CD14-positive monocyte (primary cell): ENCODE data around the gene ARHGEF6. TPM values are rescaled to one million over a fixed set of nuclear protein-coding genes. Genes with fewer than 3 reads are reported as not detected.

Experiments used
- DNase-seq, 3 donors: peaks; one replicate each; pipeline ENCODE4 v3.0.0-alpha.2; 2011 to 2022
- H2AFZ ChIP-seq: 2 replicates; pipeline ENCODE4 v1.6.0; 2012; ENCODE audit warnings: mild to moderate bottlenecking, low read depth, low read length, inconsistent platforms; ENCODE audit not compliant: insufficient read depth, poor library complexity, severe bottlenecking
- H3K27ac ChIP-seq, 2 donors: 1 replicate in 1 of 2; 2 replicates in 1 of 2; pipeline ENCODE4 v1.5.1; 2012 to 2013; ENCODE audit warnings: low read length in 2 of 2, control low read depth in 1 of 2, inconsistent platforms in 1 of 2, low read depth in 1 of 2, mild to moderate bottlenecking in 1 of 2
- H3K27me3 ChIP-seq, 2 donors: one replicate each; pipeline versions ENCODE4 v1.6.0 to v1.6.1; 2011 to 2013; ENCODE audit warnings: low read length in 2 of 2; ENCODE audit not compliant: control insufficient read depth in 2 of 2, insufficient read depth in 2 of 2
- H3K36me3 ChIP-seq, 2 donors: replicated peaks in 1 of 2; 1 replicate in 1 of 2; 2 replicates in 1 of 2; pipeline versions ENCODE4 v1.5.1 to v1.6.1; 2012 to 2013; ENCODE audit warnings: low read length in 2 of 2, control low read depth in 1 of 2, inconsistent platforms in 1 of 2, mild to moderate bottlenecking in 1 of 2; ENCODE audit not compliant: insufficient read depth in 2 of 2, control insufficient read depth in 1 of 2
- H3K4me1 ChIP-seq, 2 donors: 1 replicate in 1 of 2; 2 replicates in 1 of 2; pipeline versions ENCODE4 v1.5.1 to v1.6.1; 2012 to 2013; ENCODE audit warnings: low read length in 2 of 2, control low read depth in 1 of 2, inconsistent platforms in 1 of 2, mild to moderate bottlenecking in 1 of 2, moderate library complexity in 1 of 2; ENCODE audit not compliant: insufficient read depth in 2 of 2, control insufficient read depth in 1 of 2
- H3K4me2 ChIP-seq: replicated peaks from 2 replicates; pipeline ENCODE3; 2012; ENCODE audit warnings: low read length, moderate library complexity, mild to moderate bottlenecking; ENCODE audit not compliant: poor library complexity, severe bottlenecking; ENCODE audit errors: extremely low read depth
- H3K4me3 ChIP-seq, 3 experiments: fragments of 200-600 bp in 1 of 3; sonication (generic) in 1 of 3; replicated peaks in 1 of 3; 1 replicate in 2 of 3; 2 replicates in 1 of 3; pipeline ENCODE4 v1.5.1; 2011 to 2013; ENCODE audit warnings: low read length in 3 of 3, mild to moderate bottlenecking in 3 of 3, control low read depth in 2 of 3, low read depth in 2 of 3, inconsistent platforms in 1 of 3, moderate library complexity in 1 of 3
- H3K79me2 ChIP-seq: 2 replicates; pipeline ENCODE4 v1.6.0; 2012; ENCODE audit warnings: mild to moderate bottlenecking, control low read depth, inconsistent platforms, low read length, moderate library complexity; ENCODE audit not compliant: insufficient read depth
- H3K9ac ChIP-seq: 2 replicates; pipeline ENCODE4 v1.6.0; 2017; ENCODE audit warnings: low read length, mild to moderate bottlenecking; ENCODE audit not compliant: insufficient read depth, poor library complexity, severe bottlenecking
- H3K9me3 ChIP-seq, 2 donors: replicated peaks in 1 of 2; 1 replicate in 1 of 2; 2 replicates in 1 of 2; pipeline versions ENCODE4 v1.5.1 to v1.6.1; 2012 to 2013; ENCODE audit warnings: low read length in 2 of 2, control low read depth in 1 of 2; ENCODE audit not compliant: control insufficient read depth in 1 of 2, insufficient read depth in 1 of 2
- H4K20me1 ChIP-seq: 2 replicates; pipeline ENCODE4 v1.6.0; 2012; ENCODE audit warnings: mild to moderate bottlenecking, low read length, control low read depth, moderate library complexity; ENCODE audit not compliant: insufficient read depth
- H3K27ac Mint-ChIP-seq, 7 donors: one replicate each; pipeline ENCODE4 v1.8.0; 2020; ENCODE audit warnings: mild to moderate bottlenecking in 7 of 7, mixed read lengths in 7 of 7, moderate library complexity in 6 of 7, inconsistent platforms in 2 of 7
- H3K27me3 Mint-ChIP-seq, 3 donors: one replicate each; pipeline ENCODE4 v1.8.0; 2021 to 2022; ENCODE audit warnings: low read depth in 3 of 3, mild to moderate bottlenecking in 3 of 3, mixed read lengths in 3 of 3, moderate library complexity in 3 of 3, inconsistent platforms in 1 of 3
- H3K36me3 Mint-ChIP-seq, 2 donors: one replicate each; pipeline ENCODE4 v1.8.0; 2020; ENCODE audit warnings: mixed read lengths in 2 of 2, inconsistent platforms in 1 of 2, mild to moderate bottlenecking in 1 of 2
- H3K4me1 Mint-ChIP-seq: one replicate; pipeline ENCODE4 v1.8.0; 2020; ENCODE audit warnings: mild to moderate bottlenecking, mixed read lengths
- H3K4me3 Mint-ChIP-seq, 2 donors: one replicate each; pipeline ENCODE4 v1.8.0; 2020; ENCODE audit warnings: mild to moderate bottlenecking in 2 of 2, mixed read lengths in 2 of 2, moderate library complexity in 1 of 2
- H3K9me3 Mint-ChIP-seq, 7 donors: one replicate each; pipeline ENCODE4 v1.8.0; 2020 to 2022; ENCODE audit warnings: mixed read lengths in 7 of 7, mild to moderate bottlenecking in 6 of 7, moderate library complexity in 6 of 7, inconsistent platforms in 2 of 7
- CTCF ChIP-seq: fragments of 200-600 bp; IDR thresholded peaks from one replicate; pipeline ENCODE4 v1.8.0; 2022; ENCODE audit warnings: antibody characterized with exemption, mild to moderate bottlenecking
- WGBS: methylation state at CpG from one replicate; pipeline ENCODE4 v1.1.5; 2013; ENCODE audit warnings: missing lambda C conversion rate; ENCODE audit not compliant: insufficient coverage; 5-methylcytosine and 5-hydroxymethylcytosine counted together
- intact Hi-C, 2 donors: fragments of 100-400 bp; cut with micrococcal nuclease; formaldehyde crosslinking; loops; one replicate each; pipeline versions ENCODE4 v1.15.0 to v1.15.1; 2023
- polyA minus RNA-seq: library from RNA; depleted of rRNA, polyadenylated mRNA; stranded (reverse); fragments of >200 nt; gene quantifications from 2 replicates; pipeline ENCODE4 v1.2.3, GENCODE V29; 2012
- polyA plus RNA-seq, 3 donors: library from polyadenylated mRNA; depleted of rRNA in 1 of 3; unstranded in 2 of 3; stranded (reverse) in 1 of 3; fragments of 300-500 nt in 2 of 3; fragments of >200 nt in 1 of 3; fragmentation: Illumina TruSeq in 2 of 3; gene quantifications; 1 replicate in 2 of 3; 2 replicates in 1 of 3; pipeline ENCODE4 v1.2.3, GENCODE V29; 2012 to 2021
- total RNA-seq, 12 experiments: library from RNA in 1 of 12; stranded (reverse) in 1 of 12; fragments of 120-200 nt in 1 of 12; gene quantifications; one replicate each; pipeline ENCODE4 v1.2.4 and lab custom pipeline; 2013 to 2026; ENCODE audit warnings: mixed read lengths in 6 of 12, inconsistent platforms in 1 of 12

Gene ARHGEF6
- total RNA-seq (2013): 100 TPM
- polyA plus RNA-seq: 10 to 100 TPM; 51.4 to 79.2 (median 57.0) TPM
- 35.1 and 60.3 TPM in 2 replicates for polyA minus RNA-seq
- 11.5 to 188 (median 114) reads per million in 11 experiments for total RNA-seq (lab: John Stamatoyannopoulos, UW)

GRCh38 chrX:136780763-136781162 lies at the start of gene ARHGEF6:
Gene ARHGEF6 (minus strand): TSS chrX:136780932. CDS start chrX:136780882, 50 bp downstream.
- Mint-ChIP-seq H3K9me3 (peaks cover 0 to 2% (median 0%) of the 10 kb centered on the region in 7 donors), H3K4me3 (peak within 1 kb of the TSS; percentile 78 to 94), H3K4me1 (peaks cover 56% of the 10 kb centered on the region), H3K36me3 (no peaks in the 10 kb centered on the region), H3K27ac (peak within 1 kb of the TSS; percentile 80 to 95 (median 88)), H3K27me3 (no peaks in the 10 kb centered on the region)
- H2AFZ ChIP-seq: peak within 1 kb of the TSS; percentile 66
- H4K20me1 ChIP-seq: no peaks in the 10 kb centered on the region
- H3K79me2 ChIP-seq: peaks cover 41% of the 10 kb centered on the region
- peak within 1 kb of the TSS; percentile 51 for H3K9ac ChIP-seq
- H3K4me1 ChIP-seq: peaks cover 45 to 59% of the 10 kb centered on the region in 2 donors
- H3K27me3 ChIP-seq: no peaks in the 10 kb centered on the region
- H3K4me2 ChIP-seq: peak within 1 kb of the TSS; percentile 68
- WGBS: no CpG with 5 or more reads among the region's 10 CpGs
- peak within 1 kb of the TSS; percentile 50 to 81 for H3K27ac ChIP-seq
- TF ChIP-seq CTCF: no peak
- peak within 1 kb of the TSS; percentile 43 to 88 (median 75) for H3K4me3 ChIP-seq
- intact Hi-C loops: loop anchor here in 1 of 2 donors (2.0 to 5.0 kb wide), 2 partner anchors 14 to 38 kb away; no protein-coding TSS in a partner anchor
- H3K9me3 ChIP-seq: no peaks in the 10 kb centered on the region
- peak in 2 of 3 donors; percentile 14 to 21 for DNase-seq
- H3K36me3 ChIP-seq: no peaks in the 10 kb centered on the region

GRCh38 chrX:136829413-136829812 lies 48.7 kb upstream of the ARHGEF6 start:
- 33% methylated on average over 1 of the region's 5 CpGs for WGBS
- H3K27ac Mint-ChIP-seq: peak overlapping the region in 6 of 7 donors; percentile 65 to 82 (median 81)
- peak overlapping the region; percentile 23 to 35 for H3K27ac ChIP-seq

More at GRCh38 chrX:136829413-136829812, 48.7 kb upstream of the ARHGEF6 start:
- H2AFZ ChIP-seq: no peak overlapping the region
- no peak overlapping the region for H3K4me2 ChIP-seq
- no peaks in the 10 kb centered on the region for H3K36me3 ChIP-seq
- Mint-ChIP-seq H3K9me3 (peaks cover 0 to 3% (median 0%) of the 10 kb centered on the region in 7 donors), H3K4me1 (peaks cover 24% of the 10 kb centered on the region), H3K4me3 (no peak overlapping the region), H3K27me3 (peaks cover 0 to 1% (median 0%) of the 10 kb centered on the region in 3 donors), H3K36me3 (no peaks in the 10 kb centered on the region)
- no peak for TF ChIP-seq CTCF
- no peak overlapping the region for H3K9ac ChIP-seq
- H3K4me3 ChIP-seq: no peak overlapping the region
- DNase-seq: peak; percentile 6 to 49 (median 27)
- intact Hi-C loops: no loop called here
- no peaks in the 10 kb centered on the region for H3K79me2 ChIP-seq
- H3K9me3 ChIP-seq: no peaks in the 10 kb centered on the region
- H3K27me3 ChIP-seq: no peaks in the 10 kb centered on the region
- no peaks in the 10 kb centered on the region for H4K20me1 ChIP-seq
- peaks cover 21 to 28% of the 10 kb centered on the region in 2 donors for H3K4me1 ChIP-seq
